Transverse colon (tissue), 4 donors: ENCODE measurements around the gene DNAL4. TPM values are rescaled to one million over a fixed set of nuclear protein-coding genes. Genes with fewer than 3 reads are reported as not detected.

ENCODE experiments used
- DNase-seq: peaks from one replicate; pipeline ENCODE4 v3.0.0-alpha.2; 2019
- H3K27ac ChIP-seq, 4 donors: fragments of 200-600 bp; sonication (generic); 2 replicates each; pipeline ENCODE4 v1.5.1; 2016 to 2018; ENCODE audit warnings: inconsistent platforms in 4 of 4
- H3K27me3 ChIP-seq: fragments of 200-600 bp; sonication (generic); 2 replicates; pipeline ENCODE4 v1.5.1; 2017; ENCODE audit warnings: inconsistent platforms
- H3K36me3 ChIP-seq, 4 donors: fragments of 200-600 bp; sonication (generic); 2 replicates each; pipeline ENCODE4 v1.5.1; 2017 to 2019; ENCODE audit warnings: inconsistent platforms in 4 of 4
- H3K4me1 ChIP-seq, 4 donors: fragments of 200-600 bp; sonication (generic); 2 replicates each; pipeline ENCODE4 v1.5.1; 2017 to 2020; ENCODE audit warnings: inconsistent platforms in 4 of 4
- H3K4me3 ChIP-seq, 4 donors: fragments of 200-600 bp; sonication (generic); 1 replicate in 1 of 4; 2 replicates in 3 of 4; pipeline versions ENCODE4 v1.5.1 to v1.6.1; 2017 to 2019; ENCODE audit warnings: inconsistent platforms in 4 of 4
- H3K9me3 ChIP-seq, 2 donors: fragments of 200-600 bp; sonication (generic); 2 replicates each; pipeline ENCODE4 v1.5.1; 2017 to 2019; ENCODE audit warnings: inconsistent platforms in 2 of 2
- EP300 ChIP-seq: sonication (generic); formaldehyde crosslinking; IDR thresholded peaks from one replicate; pipeline ENCODE4 v1.6.1; 2017; ENCODE audit warnings: antibody characterized with exemption, low read depth
- POLR2A ChIP-seq: fragments of 450-650 bp; IDR thresholded peaks from one replicate; pipeline ENCODE4 v1.6.1; 2016; ENCODE audit warnings: antibody characterized with exemption, mild to moderate bottlenecking, moderate library complexity
- POLR2AphosphoS5 ChIP-seq, 3 donors: sonication (generic); formaldehyde crosslinking; IDR thresholded peaks; one replicate each; pipeline ENCODE4 v1.6.1; 2016; ENCODE audit warnings: antibody characterized with exemption in 3 of 3
- WGBS, 2 donors: methylation state at CpG; one replicate each; pipeline ENCODE4 v1.1.5; 2018; ENCODE audit warnings: low coverage in 1 of 2; 5-methylcytosine and 5-hydroxymethylcytosine counted together
- in situ Hi-C, 4 donors: fragments of 200-750 bp; cut with MboI; loops; one replicate each; pipeline versions ENCODE4 v1.15.0 to v1.15.1; 2017; ENCODE audit warnings: low sequenced_read_pairs in 3 of 4, low pct_ligation_motif_present in 1 of 4, low pct_unique_long_range_greater_than_20kb in 1 of 4
- intact Hi-C: fragments of 100-400 bp; cut with DNase I; formaldehyde crosslinking; loops from one replicate; pipeline ENCODE4 v1.15.1; 2023; ENCODE audit warnings: low total_unique reads
- total RNA-seq, 4 donors: library from RNA; depleted of rRNA; stranded (reverse); fragments of >200 nt; gene quantifications; one replicate each; pipeline ENCODE4 v1.1.0, GENCODE V29; 2016
- TF ChIP-seq, protein P1 (sequence below), 5 experiments: fragments of 200-600 bp in 3 of 5; fragments of 450-650 bp in 2 of 5; sonication (generic) in 3 of 5; IDR thresholded peaks; 1 replicate in 2 of 5; 2 replicates in 3 of 5; pipeline ENCODE4 v1.5.1; 2016 to 2017; ENCODE audit warnings: antibody characterized with exemption in 5 of 5, inconsistent platforms in 3 of 5, mild to moderate bottlenecking in 2 of 5, moderate library complexity in 1 of 5

The DNAL4 gene
- total RNA-seq, 4 donors from 2014 or later: 13.8 to 39.0 (median 19.3) TPM

DNA sequence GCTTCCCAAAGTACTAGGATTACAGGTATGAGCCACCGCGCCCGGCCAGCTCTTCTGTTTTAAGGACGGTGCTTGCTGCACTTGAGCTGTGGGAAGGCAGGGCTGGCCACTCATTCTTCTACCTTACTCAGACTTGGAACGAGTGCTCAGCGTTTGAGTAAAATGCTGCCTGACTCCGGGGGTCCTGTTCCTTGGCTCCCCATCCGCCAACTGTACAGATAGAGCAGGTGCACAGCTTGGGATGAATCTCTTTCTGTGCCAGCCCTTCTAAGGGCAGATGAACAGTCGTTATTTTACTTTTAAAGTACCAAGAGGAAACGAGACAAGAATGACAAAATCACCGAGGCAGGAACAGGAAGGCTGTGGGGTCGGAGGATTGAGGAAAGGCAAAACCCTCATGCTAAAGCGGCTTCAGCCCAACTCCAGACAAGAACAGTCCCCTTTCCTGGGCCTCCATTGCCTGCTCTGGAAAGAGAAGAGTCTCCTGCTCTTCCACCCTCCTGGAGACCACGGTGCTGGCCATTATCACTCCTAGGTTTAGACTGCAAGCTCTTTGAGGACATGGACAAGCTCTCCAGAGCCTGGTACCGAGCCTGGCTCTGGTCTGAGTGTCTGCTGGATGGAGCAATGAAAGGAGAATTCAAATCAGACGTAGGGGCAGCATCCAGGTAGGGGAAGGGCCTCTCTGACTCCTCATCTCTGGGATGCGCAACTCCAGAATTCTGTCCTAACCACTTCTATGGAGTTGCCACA, 37.1 kb downstream of the DNAL4 start:
- Histone ChIP-seq H3K27ac (peak overlapping the region; percentile 93 to 98 (median 96)), H3K36me3 (peaks cover 0 to 6% (median 3%) of the 10 kb centered on the region in 4 donors), H3K4me1 (peaks cover 10 to 41% (median 30%) of the 10 kb centered on the region in 4 donors), H3K4me3 (peak overlapping the region in 3 of 4 donors; percentile 65 to 82 (median 70)), H3K27me3 (no peaks in the 10 kb centered on the region), H3K9me3 (no peaks in the 10 kb centered on the region)
- no peak for TF ChIP-seq POLR2A
- TF ChIP-seq POLR2AphosphoS5 (IDR thresholded peaks at IDR 0.05): no peak
- no peak for TF ChIP-seq EP300
- TF ChIP-seq, protein P1, sequence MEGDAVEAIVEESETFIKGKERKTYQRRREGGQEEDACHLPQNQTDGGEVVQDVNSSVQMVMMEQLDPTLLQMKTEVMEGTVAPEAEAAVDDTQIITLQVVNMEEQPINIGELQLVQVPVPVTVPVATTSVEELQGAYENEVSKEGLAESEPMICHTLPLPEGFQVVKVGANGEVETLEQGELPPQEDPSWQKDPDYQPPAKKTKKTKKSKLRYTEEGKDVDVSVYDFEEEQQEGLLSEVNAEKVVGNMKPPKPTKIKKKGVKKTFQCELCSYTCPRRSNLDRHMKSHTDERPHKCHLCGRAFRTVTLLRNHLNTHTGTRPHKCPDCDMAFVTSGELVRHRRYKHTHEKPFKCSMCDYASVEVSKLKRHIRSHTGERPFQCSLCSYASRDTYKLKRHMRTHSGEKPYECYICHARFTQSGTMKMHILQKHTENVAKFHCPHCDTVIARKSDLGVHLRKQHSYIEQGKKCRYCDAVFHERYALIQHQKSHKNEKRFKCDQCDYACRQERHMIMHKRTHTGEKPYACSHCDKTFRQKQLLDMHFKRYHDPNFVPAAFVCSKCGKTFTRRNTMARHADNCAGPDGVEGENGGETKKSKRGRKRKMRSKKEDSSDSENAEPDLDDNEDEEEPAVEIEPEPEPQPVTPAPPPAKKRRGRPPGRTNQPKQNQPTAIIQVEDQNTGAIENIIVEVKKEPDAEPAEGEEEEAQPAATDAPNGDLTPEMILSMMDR (IDR thresholded peaks at IDR 0.05): no peak
- in situ Hi-C loops: no loop called here
- 20 to 48% methylated on average over 4 to 17 of the region's 17 CpGs for WGBS, 2 donors
- peak; percentile 21 for DNase-seq
- intact Hi-C loops: no loop called here

DNA sequence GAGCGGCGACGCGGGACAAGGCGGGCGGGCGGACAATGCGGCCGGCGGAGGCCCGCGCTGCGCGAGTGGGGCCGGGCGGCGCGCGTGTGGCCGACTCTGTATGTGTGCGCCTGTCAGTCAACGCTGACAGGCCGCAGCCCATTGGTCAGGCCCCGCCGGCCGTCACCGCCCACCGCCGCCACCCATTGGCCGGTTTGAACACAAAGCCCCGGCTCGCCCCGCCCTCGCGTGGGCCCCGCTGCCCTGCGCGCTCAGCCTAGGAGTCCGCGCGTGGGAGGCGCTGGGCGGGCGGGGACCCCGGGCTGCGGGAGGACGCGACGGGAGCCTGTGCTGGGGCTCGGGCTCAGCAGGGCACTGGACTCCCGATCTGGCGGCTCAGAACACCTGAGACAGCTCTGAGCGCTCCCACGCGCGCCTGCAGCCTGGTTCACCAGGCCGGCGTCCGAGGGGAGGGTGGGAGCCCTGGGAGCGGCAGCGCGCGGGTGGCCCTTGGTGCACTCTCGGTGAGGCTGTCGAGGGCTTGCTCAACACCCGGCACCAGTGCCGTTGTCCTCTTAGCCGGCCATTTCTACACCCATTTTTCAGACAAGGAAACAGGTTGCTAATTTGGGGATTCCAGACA, 37.9 kb downstream of the DNAL4 start, which contains the start of gene SUN2:
Gene SUN2 (minus strand): TSS at position 88 of the 622 bp plus-strand sequence. CDS start 3,370 bp downstream, outside the sequence.
- intact Hi-C loops: loop anchor here (2.0 kb wide), 1 partner anchor 55 kb away; the partner anchor contains the start of gene JOSD1

DNA sequence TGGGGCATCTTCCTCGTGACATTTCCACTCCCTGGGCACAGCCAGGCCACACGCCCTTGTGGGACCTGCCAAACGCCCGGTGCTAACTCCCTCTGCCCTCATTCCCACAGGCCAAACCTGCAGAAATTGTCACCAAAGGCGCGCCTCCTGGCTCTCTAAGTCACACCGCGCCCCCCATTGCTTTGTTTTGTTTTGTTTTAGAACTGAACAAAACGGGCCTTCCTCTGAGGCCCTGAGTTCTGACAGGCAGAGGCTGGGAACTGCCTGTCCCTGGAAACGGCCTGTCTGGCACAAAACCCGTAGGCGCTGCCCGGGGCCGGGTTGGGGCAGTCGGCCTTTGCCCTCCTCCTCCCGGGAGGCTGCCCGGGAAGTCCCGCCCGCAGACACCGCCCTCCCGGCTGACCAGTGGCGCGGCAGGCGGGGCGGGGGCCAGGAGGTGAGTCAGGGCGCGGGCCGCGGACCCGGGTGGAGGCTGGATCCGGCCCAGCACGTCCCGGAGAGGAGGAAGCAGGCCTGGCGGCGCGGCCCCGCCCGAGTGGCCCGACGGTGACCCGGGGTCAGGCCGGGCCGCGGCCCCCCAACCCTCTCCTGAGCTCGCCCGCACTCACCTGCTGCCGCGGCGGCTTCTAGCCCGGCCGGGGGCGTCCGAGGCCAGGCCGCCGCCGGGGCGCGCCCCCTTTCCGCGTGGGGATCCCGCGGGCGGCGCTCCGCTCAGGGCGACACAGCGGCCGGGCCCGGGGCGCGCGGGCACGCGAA, 38.6 kb downstream of the DNAL4 start:
- peaks cover 18 to 50% (median 36%) of the 10 kb centered on the region in 4 donors for H3K4me1 ChIP-seq
- in situ Hi-C loops: no loop called here
- H3K36me3 ChIP-seq: peaks cover 0 to 22% (median 8%) of the 10 kb centered on the region in 4 donors
- peak; percentile 95 for DNase-seq
- H3K27me3 ChIP-seq: no peaks in the 10 kb centered on the region
- WGBS, 2 donors: 1% methylated on average over 42 of the region's 74 CpGs; no CpG with 5 or more reads in 1 of the 2 donors
- TF ChIP-seq EP300 (no peak), POLR2A (peak; percentile 83), POLR2AphosphoS5 (IDR thresholded peaks at IDR 0.05) (peak; percentile 76 to 92 (median 86))
- TF ChIP-seq, protein P1 (IDR thresholded peaks at IDR 0.05): no peak
- H3K27ac ChIP-seq: peak overlapping the region; percentile 93 to 98 (median 96)
- intact Hi-C loops: loop anchor here (2.0 kb wide), 1 partner anchor 55 kb away; the partner anchor contains the start of gene JOSD1
- H3K9me3 ChIP-seq: no peaks in the 10 kb centered on the region
- peak overlapping the region; percentile 58 to 82 (median 68) for H3K4me3 ChIP-seq

More for the DNA sequence above, 37.9 kb downstream of the DNAL4 start, which contains the start of gene SUN2:
- H3K27me3 ChIP-seq: no peaks in the 10 kb centered on the region
- in situ Hi-C loops: no loop called here
- H3K36me3 ChIP-seq: peaks cover 0 to 15% (median 5%) of the 10 kb centered on the region in 4 donors
- peaks cover 12 to 44% (median 33%) of the 10 kb centered on the region in 4 donors for H3K4me1 ChIP-seq
- peak within 1 kb of the TSS; percentile 93 to 98 (median 96) for H3K27ac ChIP-seq
- DNase-seq: peak; percentile 96
- WGBS, 2 donors: 1% methylated on average over 23 of the region's 68 CpGs; no CpG with 5 or more reads in 1 of the 2 donors
- no peaks in the 10 kb centered on the region for H3K9me3 ChIP-seq
- peak within 1 kb of the TSS; percentile 58 to 82 (median 68) for H3K4me3 ChIP-seq
- TF ChIP-seq POLR2AphosphoS5 (IDR thresholded peaks at IDR 0.05) (peak; percentile 61 to 80 (median 65)), POLR2A (peak; percentile 35)
- TF ChIP-seq, protein P1 (IDR thresholded peaks at IDR 0.05): no peak
